K562 (cell line): ENCODE data around the gene CNP. TPM values are rescaled to one million over a fixed set of nuclear protein-coding genes. Genes with fewer than 3 reads are reported as not detected.

Experiments
- CCNT2 ChIP-seq: IDR thresholded peaks from 2 replicates; pipeline ENCODE4 v1.6.1; 2011; ENCODE audit warnings: borderline replicate concordance, low read depth, mild to moderate bottlenecking, moderate library complexity, mixed read lengths, low read length; ENCODE audit not compliant: insufficient read length; ENCODE audit errors: extremely low read depth
- EGR1 ChIP-seq: fragments of 450-650 bp; conservative IDR thresholded peaks from 2 replicates; pipeline ENCODE4 v1.6.1; 2017; ENCODE audit warnings: mild to moderate bottlenecking
- ESRRA ChIP-seq: fragments of 450-650 bp; IDR thresholded peaks from 2 replicates; pipeline ENCODE4 v1.6.1; 2014; ENCODE audit warnings: low read depth, mild to moderate bottlenecking, moderate library complexity, borderline replicate concordance
- HDAC1 ChIP-seq, 2 experiments: fragments of 450-650 bp; IDR thresholded peaks; 2 replicates each; pipeline ENCODE4 v1.6.1; 2016 to 2017; ENCODE audit warnings: inconsistent platforms in 1 of 2, mild to moderate bottlenecking in 1 of 2, moderate library complexity in 1 of 2
- KAT2B ChIP-seq: IDR thresholded peaks from one replicate; pipeline ENCODE4 v1.6.1; 2012; ENCODE audit warnings: low read depth, mild to moderate bottlenecking, control low read depth, inconsistent platforms, low read length, moderate library complexity
- KAT8 ChIP-seq: fragments of 450-650 bp; IDR thresholded peaks from 2 replicates; pipeline ENCODE4 v1.6.1; 2016; ENCODE audit warnings: low read depth, mild to moderate bottlenecking
- KLF6 ChIP-seq: fragments of 250-450 bp; sonication (Bioruptor Pico); IDR thresholded peaks from 2 replicates; pipeline ENCODE4 v1.4.0; 2020; ENCODE audit warnings: mild to moderate bottlenecking, moderate library complexity, borderline replicate concordance
- NRF1 ChIP-seq, 2 experiments: fragments of 450-650 bp; IDR thresholded peaks in 1 of 2; conservative IDR thresholded peaks in 1 of 2; 2 replicates each; pipeline ENCODE4 v1.6.1; 2014; ENCODE audit warnings: mild to moderate bottlenecking in 2 of 2
- PRPF4 ChIP-seq: fragments of 200-400 bp; formaldehyde crosslinking; IDR thresholded peaks from one replicate; pipeline ENCODE4 v1.6.1; 2017; ENCODE audit warnings: low read length, low read depth, mild to moderate bottlenecking; ENCODE audit not compliant: insufficient read depth, poor library complexity, severe bottlenecking
- RNF2 ChIP-seq: sonication (generic); IDR thresholded peaks from 2 replicates; pipeline ENCODE4 v1.6.1; 2016
- SMARCE1 ChIP-seq: fragments of 450-650 bp; IDR thresholded peaks from 2 replicates; pipeline ENCODE4 v1.7.1; 2016; ENCODE audit warnings: mild to moderate bottlenecking
- ZNF143 ChIP-seq: sonication (generic); formaldehyde crosslinking; IDR thresholded peaks from 2 replicates; pipeline ENCODE4 v1.9.0; 2022; ENCODE audit warnings: mild to moderate bottlenecking, missing genetic modification reagents
- ZNF253 ChIP-seq: fragments of 250-450 bp; sonication (Bioruptor Pico); conservative IDR thresholded peaks from 2 replicates; pipeline ENCODE4 v1.6.1; 2021; ENCODE audit warnings: mild to moderate bottlenecking
- polyA plus RNA-seq, 8 experiments: library from polyadenylated mRNA; depleted of rRNA in 4 of 8; stranded (reverse) in 5 of 8; unstranded in 3 of 8; fragments of >200 nt; fragmentation: Nextera tagmentation in 2 of 8; fragmentation: Illumina TruSeq in 1 of 8; extraction: Ambion mirVana in 2 of 8; extraction: Trizol in 1 of 8; gene quantifications; 2 replicates each; pipeline versions ENCODE4 v1.2.1 to v1.2.3, GENCODE V29; 2011 to 2014; ENCODE audit warnings: inconsistent platforms in 1 of 8, missing spikeins in 1 of 8
- total RNA-seq, 7 experiments: library from RNA; depleted of rRNA in 6 of 7; stranded (reverse); fragments of >200 nt in 6 of 7; fragmentation: Illumina TruSeq in 2 of 7; extraction: Trizol in 2 of 7; gene quantifications; 2 replicates each; pipeline versions ENCODE4 v1.2.1 to v1.2.3, GENCODE V29; 2011 to 2021; ENCODE audit warnings: low replicate concordance in 1 of 7
- TF ChIP-seq, protein P1 (sequence below), 2 experiments: fragments of 450-650 bp in 1 of 2; sonication (generic) in 1 of 2; formaldehyde crosslinking in 1 of 2; IDR thresholded peaks; 2 replicates each; pipeline versions ENCODE4 v1.7.1 to v1.9.0; 2016 to 2022; ENCODE audit warnings: inconsistent platforms in 1 of 2, mild to moderate bottlenecking in 1 of 2, missing genetic modification reagents in 1 of 2
- TF ChIP-seq, protein P2 (sequence below): fragments of 450-650 bp; IDR thresholded peaks from 2 replicates; pipeline ENCODE4 v1.7.1; 2018; ENCODE audit warnings: mild to moderate bottlenecking, low read depth; ENCODE audit not compliant: partially characterized antibody

Gene CNP
- total and polyA plus RNA-seq, 9 of the 15 experiments (the other 6 are each of a cell fraction or from before 2014, with no cell fraction given): 1.7 to 52.0 (median 29.1) TPM

DNA sequence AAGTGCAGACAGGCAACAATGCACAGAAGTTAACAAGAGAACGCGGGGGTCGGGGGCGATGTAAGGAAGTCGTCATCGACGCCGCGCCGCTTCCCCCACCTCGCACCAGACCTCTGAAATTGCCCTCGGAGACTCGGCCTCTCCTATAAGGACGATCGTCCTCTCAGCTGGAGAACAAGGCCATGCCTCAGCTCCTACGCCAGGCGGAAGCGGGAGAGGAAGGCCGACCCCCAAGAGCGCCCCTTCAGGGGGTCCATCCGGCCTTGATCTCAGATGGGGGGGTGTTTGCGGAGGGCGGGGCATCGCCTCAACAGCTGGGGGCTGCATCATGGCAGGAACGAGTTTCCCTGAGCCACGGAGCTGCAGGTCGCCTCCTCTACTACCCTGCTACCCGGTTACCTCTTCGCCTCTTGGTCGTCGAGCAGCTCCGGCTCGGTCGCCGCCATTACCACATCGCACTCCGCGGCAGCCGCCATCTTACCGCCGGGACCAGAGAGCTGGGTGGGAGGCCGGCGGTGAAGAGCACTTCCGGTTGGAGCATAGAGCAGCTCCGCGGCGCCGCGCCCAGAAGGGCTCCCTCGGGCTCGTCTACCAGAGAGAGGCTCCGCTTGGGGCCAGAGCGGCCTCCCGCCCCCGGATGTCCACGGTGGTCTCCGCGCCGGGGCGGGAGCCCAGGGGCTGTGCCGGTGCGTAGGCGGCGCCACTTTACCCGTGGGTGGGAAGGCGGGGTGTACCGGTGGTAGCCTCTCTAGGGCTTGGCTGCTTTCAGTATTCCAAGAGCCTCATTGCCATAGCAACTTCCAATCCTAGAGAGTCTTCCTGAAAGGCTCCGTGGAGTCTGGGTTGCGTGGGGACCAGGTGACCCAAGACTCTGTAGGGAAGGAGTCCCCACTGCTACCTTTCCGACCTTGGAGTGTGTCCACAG is 50.6 kb downstream of the CNP start, which contains the start of gene DNAJC7 (continued):
- peak; percentile 22; the same call in 1 of the 2 replicates for TF ChIP-seq RNF2
- no peak for TF ChIP-seq SMARCE1
- TF ChIP-seq KAT2B: no peak
- TF ChIP-seq CCNT2: peak; percentile 85
- TF ChIP-seq ZNF143 (CRISPR knock-in tag): no peak
- TF ChIP-seq HDAC1 (IDR thresholded peaks at IDR 0.05): 0 out of 4 replicates have a peak, but pooled peaks of 1 of the 2 experiments have one; percentile 35
- peak; percentile 39; the same call in 1 of the 2 replicates for TF ChIP-seq ESRRA
- peak; percentile 85 for TF ChIP-seq KAT8
- TF ChIP-seq, protein P1, sequence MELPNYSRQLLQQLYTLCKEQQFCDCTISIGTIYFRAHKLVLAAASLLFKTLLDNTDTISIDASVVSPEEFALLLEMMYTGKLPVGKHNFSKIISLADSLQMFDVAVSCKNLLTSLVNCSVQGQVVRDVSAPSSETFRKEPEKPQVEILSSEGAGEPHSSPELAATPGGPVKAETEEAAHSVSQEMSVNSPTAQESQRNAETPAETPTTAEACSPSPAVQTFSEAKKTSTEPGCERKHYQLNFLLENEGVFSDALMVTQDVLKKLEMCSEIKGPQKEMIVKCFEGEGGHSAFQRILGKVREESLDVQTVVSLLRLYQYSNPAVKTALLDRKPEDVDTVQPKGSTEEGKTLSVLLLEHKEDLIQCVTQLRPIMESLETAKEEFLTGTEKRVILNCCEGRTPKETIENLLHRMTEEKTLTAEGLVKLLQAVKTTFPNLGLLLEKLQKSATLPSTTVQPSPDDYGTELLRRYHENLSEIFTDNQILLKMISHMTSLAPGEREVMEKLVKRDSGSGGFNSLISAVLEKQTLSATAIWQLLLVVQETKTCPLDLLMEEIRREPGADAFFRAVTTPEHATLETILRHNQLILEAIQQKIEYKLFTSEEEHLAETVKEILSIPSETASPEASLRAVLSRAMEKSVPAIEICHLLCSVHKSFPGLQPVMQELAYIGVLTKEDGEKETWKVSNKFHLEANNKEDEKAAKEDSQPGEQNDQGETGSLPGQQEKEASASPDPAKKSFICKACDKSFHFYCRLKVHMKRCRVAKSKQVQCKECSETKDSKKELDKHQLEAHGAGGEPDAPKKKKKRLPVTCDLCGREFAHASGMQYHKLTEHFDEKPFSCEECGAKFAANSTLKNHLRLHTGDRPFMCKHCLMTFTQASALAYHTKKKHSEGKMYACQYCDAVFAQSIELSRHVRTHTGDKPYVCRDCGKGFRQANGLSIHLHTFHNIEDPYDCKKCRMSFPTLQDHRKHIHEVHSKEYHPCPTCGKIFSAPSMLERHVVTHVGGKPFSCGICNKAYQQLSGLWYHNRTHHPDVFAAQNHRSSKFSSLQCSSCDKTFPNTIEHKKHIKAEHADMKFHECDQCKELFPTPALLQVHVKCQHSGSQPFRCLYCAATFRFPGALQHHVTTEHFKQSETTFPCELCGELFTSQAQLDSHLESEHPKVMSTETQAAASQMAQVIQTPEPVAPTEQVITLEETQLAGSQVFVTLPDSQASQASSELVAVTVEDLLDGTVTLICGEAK (IDR thresholded peaks at IDR 0.05): peak; percentile 91
- TF ChIP-seq, protein P1 (CRISPR knock-in tag; IDR thresholded peaks at IDR 0.05): no peak
- no peak for TF ChIP-seq KLF6 (CRISPR knock-in tag)
- peak; percentile 100 for TF ChIP-seq EGR1
- peak; percentile 69 to 76 for TF ChIP-seq NRF1 (conservative IDR thresholded peaks at IDR 0.05 in 1 of 2, IDR thresholded peaks at IDR 0.05 in 1 of 2)
- TF ChIP-seq PRPF4: no peak
- TF ChIP-seq ZNF253 (CRISPR knock-in tag): no peak
- TF ChIP-seq, protein P2, sequence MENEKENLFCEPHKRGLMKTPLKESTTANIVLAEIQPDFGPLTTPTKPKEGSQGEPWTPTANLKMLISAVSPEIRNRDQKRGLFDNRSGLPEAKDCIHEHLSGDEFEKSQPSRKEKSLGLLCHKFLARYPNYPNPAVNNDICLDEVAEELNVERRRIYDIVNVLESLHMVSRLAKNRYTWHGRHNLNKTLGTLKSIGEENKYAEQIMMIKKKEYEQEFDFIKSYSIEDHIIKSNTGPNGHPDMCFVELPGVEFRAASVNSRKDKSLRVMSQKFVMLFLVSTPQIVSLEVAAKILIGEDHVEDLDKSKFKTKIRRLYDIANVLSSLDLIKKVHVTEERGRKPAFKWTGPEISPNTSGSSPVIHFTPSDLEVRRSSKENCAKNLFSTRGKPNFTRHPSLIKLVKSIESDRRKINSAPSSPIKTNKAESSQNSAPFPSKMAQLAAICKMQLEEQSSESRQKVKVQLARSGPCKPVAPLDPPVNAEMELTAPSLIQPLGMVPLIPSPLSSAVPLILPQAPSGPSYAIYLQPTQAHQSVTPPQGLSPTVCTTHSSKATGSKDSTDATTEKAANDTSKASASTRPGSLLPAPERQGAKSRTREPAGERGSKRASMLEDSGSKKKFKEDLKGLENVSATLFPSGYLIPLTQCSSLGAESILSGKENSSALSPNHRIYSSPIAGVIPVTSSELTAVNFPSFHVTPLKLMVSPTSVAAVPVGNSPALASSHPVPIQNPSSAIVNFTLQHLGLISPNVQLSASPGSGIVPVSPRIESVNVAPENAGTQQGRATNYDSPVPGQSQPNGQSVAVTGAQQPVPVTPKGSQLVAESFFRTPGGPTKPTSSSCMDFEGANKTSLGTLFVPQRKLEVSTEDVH: peak; percentile 35
